Lower leg skin (tissue), 3 donors: ENCODE results near the gene AHCYL1.

Experiments
- CTCF ChIP-seq, 3 donors: fragments of 450-650 bp; IDR thresholded peaks; one replicate each; pipeline ENCODE4 v1.5.1; 2016; ENCODE audit warnings: antibody characterized with exemption in 3 of 3, mild to moderate bottlenecking in 3 of 3, moderate library complexity in 2 of 3
- POLR2A ChIP-seq, 2 donors: fragments of 450-650 bp; IDR thresholded peaks; one replicate each; pipeline ENCODE4 v1.6.1; 2016 to 2017; ENCODE audit warnings: antibody characterized with exemption in 2 of 2, mild to moderate bottlenecking in 1 of 2, moderate library complexity in 1 of 2

GRCh38 chr1:109942434-109942833, 42.1 kb upstream of the AHCYL1 start:
- TF ChIP-seq CTCF (IDR thresholded peaks at IDR 0.05) (no peak), POLR2A (IDR thresholded peaks at IDR 0.05) (no peak)
